SHP77 treated with DMSO at 0.1 percent for 48 hours (cell line): ENCODE data around the gene TLE1.

Experiments
- DNase-seq: peaks from one replicate; lab custom pipeline; 2025; lab: John Stamatoyannopoulos, UW

Gene TLE1

GRCh38 chr9:81573415-81574321, 115.7 kb downstream of the TLE1 start:
- no peak for DNase-seq

- DNase-seq, result no peak
Measured at GRCh38 chr9:81570083-81570482, 119.3 kb downstream of the TLE1 start.

GRCh38 chr9:81566074-81566698, 123.2 kb downstream of the TLE1 start:
- DNase-seq, result no peak

- no peak for DNase-seq
Measured at GRCh38 chr9:81565609-81566008, 123.7 kb downstream of the TLE1 start.

GRCh38 chr9:81565144-81565543, 124.2 kb downstream of the TLE1 start:
- no peak for DNase-seq

- no peak for DNase-seq
Measured at GRCh38 chr9:81564632-81565031, 124.7 kb downstream of the TLE1 start.

GRCh38 chr9:81563739-81564138, 125.6 kb downstream of the TLE1 start:
- no peak for DNase-seq

- DNase-seq, result no peak
Measured at GRCh38 chr9:81563020-81563407, 126.3 kb downstream of the TLE1 start.

- DNase-seq, result no peak
Measured at GRCh38 chr9:81562231-81563019, 126.9 kb downstream of the TLE1 start.

- DNase-seq, result no peak
Measured at GRCh38 chr9:81560851-81561732, 128.3 kb downstream of the TLE1 start.

- DNase-seq, result no peak
Measured at GRCh38 chr9:81559709-81560108, 129.6 kb downstream of the TLE1 start.

GRCh38 chr9:81559197-81559596, 130.2 kb downstream of the TLE1 start:
- DNase-seq, result no peak

- DNase-seq, result no peak
Measured at GRCh38 chr9:81558091-81558830, 131.1 kb downstream of the TLE1 start.

- DNase-seq, result no peak
Measured at GRCh38 chr9:81557452-81558090, 131.8 kb downstream of the TLE1 start.

- DNase-seq, result no peak
Measured at GRCh38 chr9:81556923-81557322, 132.4 kb downstream of the TLE1 start.

GRCh38 chr9:81552581-81552991, 136.8 kb downstream of the TLE1 start:
- no peak for DNase-seq

- no peak for DNase-seq
Measured at GRCh38 chr9:81550207-81550583, 139.2 kb downstream of the TLE1 start.

GRCh38 chr9:81549500-81550206, 139.7 kb downstream of the TLE1 start:
- no peak for DNase-seq

GRCh38 chr9:81548911-81549310, 140.4 kb downstream of the TLE1 start:
- no peak for DNase-seq

GRCh38 chr9:81546489-81546888, 142.9 kb downstream of the TLE1 start:
- no peak for DNase-seq
